Breast epithelium (tissue), 4 donors: ENCODE data around the gene RASGEF1B. TPM values are rescaled to one million over a fixed set of nuclear protein-coding genes. Genes with fewer than 3 reads are reported as not detected.

Experiments
- DNase-seq, 2 donors: peaks; one replicate each; pipeline ENCODE4 v3.0.0-alpha.2; 2019; ENCODE audit warnings: low spot score in 2 of 2
- H3K27ac ChIP-seq, 2 donors: fragments of 200-600 bp; sonication (generic) in 1 of 2; one replicate each; pipeline ENCODE4 v1.5.1; 2016 to 2019; ENCODE audit warnings: mild to moderate bottlenecking in 1 of 2
- H3K27me3 ChIP-seq, 2 donors: fragments of 200-600 bp; sonication (generic) in 1 of 2; one replicate each; pipeline versions ENCODE4 v1.5.1 to v1.6.0; 2017 to 2019; ENCODE audit warnings: control low read depth in 1 of 2, mild to moderate bottlenecking in 1 of 2
- H3K36me3 ChIP-seq: fragments of 200-600 bp; one replicate; pipeline ENCODE4 v1.5.1; 2019
- H3K4me1 ChIP-seq, 2 donors: fragments of 200-600 bp; sonication (generic); one replicate each; pipeline ENCODE4 v1.5.1; 2016 to 2019; ENCODE audit warnings: control low read depth in 1 of 2
- H3K4me3 ChIP-seq, 3 donors: fragments of 200-600 bp; sonication (generic); 1 replicate in 2 of 3; 2 replicates in 1 of 3; pipeline ENCODE4 v1.5.1; 2016 to 2019; ENCODE audit warnings: mild to moderate bottlenecking in 3 of 3, moderate library complexity in 2 of 3
- H3K9me3 ChIP-seq, 2 donors: fragments of 200-600 bp; sonication (generic) in 1 of 2; one replicate each; pipeline ENCODE4 v1.5.1; 2016 to 2019; ENCODE audit warnings: control low read depth in 1 of 2
- CTCF ChIP-seq, 3 donors: fragments of 450-650 bp; IDR thresholded peaks; one replicate each; pipeline ENCODE4 v1.5.1; 2016 to 2017; ENCODE audit warnings: antibody characterized with exemption in 3 of 3, mild to moderate bottlenecking in 3 of 3, moderate library complexity in 3 of 3
- POLR2A ChIP-seq: fragments of 450-650 bp; IDR thresholded peaks from one replicate; pipeline ENCODE4 v1.6.1; 2016; ENCODE audit warnings: antibody characterized with exemption, mild to moderate bottlenecking, moderate library complexity
- POLR2AphosphoS5 ChIP-seq, 3 donors: sonication (generic); formaldehyde crosslinking; IDR thresholded peaks; one replicate each; pipeline ENCODE4 v1.6.1; 2017; ENCODE audit warnings: antibody characterized with exemption in 3 of 3
- intact Hi-C: fragments of 100-400 bp; cut with DNase I; formaldehyde crosslinking; loops from one replicate; pipeline ENCODE4 v1.15.1; 2023; ENCODE audit warnings: low total_unique reads
- total RNA-seq, 3 donors: library from RNA; depleted of rRNA; stranded (reverse); fragments of >200 nt; gene quantifications; one replicate each; pipeline ENCODE4 v1.1.0, GENCODE V29; 2016

The RASGEF1B gene
- total RNA-seq, 3 donors from 2014 or later, result 16.4 to 45.8 (median 25.0) TPM

GRCh38 chr4:81457345-81457744 lies 14.4 kb downstream of the RASGEF1B start:
- H3K36me3 ChIP-seq, result no peaks in the 10 kb centered on the region
- no peak for TF ChIP-seq POLR2A
- TF ChIP-seq POLR2AphosphoS5 (IDR thresholded peaks at IDR 0.05), result no peak
- no peak for TF ChIP-seq CTCF (IDR thresholded peaks at IDR 0.05)
- intact Hi-C loops, result no loop called here

GRCh38 chr4:81455897-81456296 lies 15.8 kb downstream of the RASGEF1B start:
- Histone ChIP-seq H3K4me3 (no peak overlapping the region), H3K36me3 (no peaks in the 10 kb centered on the region), H3K27me3 (no peaks in the 10 kb centered on the region), H3K4me1 (no peaks in the 10 kb centered on the region), H3K9me3 (no peaks in the 10 kb centered on the region), H3K27ac (no peak overlapping the region)
- intact Hi-C loops, result no loop called here
- no peak for TF ChIP-seq CTCF (IDR thresholded peaks at IDR 0.05)
- TF ChIP-seq POLR2A, result no peak
- DNase-seq, result no peak

More at GRCh38 chr4:81457345-81457744, 14.4 kb downstream of the RASGEF1B start:
- no peak for DNase-seq
- H3K4me3 ChIP-seq, result no peak overlapping the region
- H3K27ac ChIP-seq, result no peak overlapping the region
- no peaks in the 10 kb centered on the region for H3K4me1 ChIP-seq
- no peaks in the 10 kb centered on the region for H3K9me3 ChIP-seq
- H3K27me3 ChIP-seq, result no peaks in the 10 kb centered on the region

GRCh38 chr4:81454948-81455347 lies 16.8 kb downstream of the RASGEF1B start:
- H3K9me3 ChIP-seq, result no peaks in the 10 kb centered on the region
- H3K27ac ChIP-seq, result no peak overlapping the region
- H3K36me3 ChIP-seq, result no peaks in the 10 kb centered on the region
- H3K27me3 ChIP-seq, result no peaks in the 10 kb centered on the region
- intact Hi-C loops, result no loop called here
- TF ChIP-seq CTCF (IDR thresholded peaks at IDR 0.05) (no peak), POLR2AphosphoS5 (IDR thresholded peaks at IDR 0.05) (no peak), POLR2A (no peak)
- H3K4me1 ChIP-seq, result no peaks in the 10 kb centered on the region
- DNase-seq, result no peak
- no peak overlapping the region for H3K4me3 ChIP-seq

GRCh38 chr4:81454499-81454898 lies 17.2 kb downstream of the RASGEF1B start:
- no peak for DNase-seq
- H3K27ac ChIP-seq, result no peak overlapping the region
- intact Hi-C loops, result no loop called here
- TF ChIP-seq POLR2AphosphoS5 (IDR thresholded peaks at IDR 0.05) (no peak), CTCF (IDR thresholded peaks at IDR 0.05) (no peak), POLR2A (no peak)
- H3K4me1 ChIP-seq, result no peaks in the 10 kb centered on the region
- H3K9me3 ChIP-seq, result no peaks in the 10 kb centered on the region
- no peak overlapping the region for H3K4me3 ChIP-seq
- no peaks in the 10 kb centered on the region for H3K36me3 ChIP-seq
- H3K27me3 ChIP-seq, result no peaks in the 10 kb centered on the region

- intact Hi-C loops, result no loop called here
These were observed 18.7 kb downstream of the RASGEF1B start for GRCh38 chr4:81453024-81453423.

More at GRCh38 chr4:81453024-81453423, 18.7 kb downstream of the RASGEF1B start:
- no peaks in the 10 kb centered on the region for H3K9me3 ChIP-seq
- H3K27ac ChIP-seq, result no peak overlapping the region
- H3K4me3 ChIP-seq, result no peak overlapping the region
- H3K4me1 ChIP-seq, result no peaks in the 10 kb centered on the region
- no peak for TF ChIP-seq CTCF (IDR thresholded peaks at IDR 0.05)
- TF ChIP-seq POLR2A, result no peak
- no peak for TF ChIP-seq POLR2AphosphoS5 (IDR thresholded peaks at IDR 0.05)
- DNase-seq, result no peak
- no peaks in the 10 kb centered on the region for H3K36me3 ChIP-seq
- H3K27me3 ChIP-seq, result no peaks in the 10 kb centered on the region
